Bronchial epithelial cell (primary cell): ENCODE data around the gene ZNF593OS. TPM values are rescaled to one million over a fixed set of nuclear protein-coding genes. Genes with fewer than 3 reads are reported as not detected.
A peak's percentile ranks its signal among the peaks of the same experiment; 100 is the strongest.

Source experiments
- DNase-seq: peaks from one replicate; pipeline ENCODE4 v3.0.0-alpha.2; 2010; ENCODE audit warnings: low read depth
- FAIRE-seq: peaks from 2 replicates; lab custom pipeline; 2011; peaks lifted over from hg19 to GRCh38; lab: Jason Lieb, UNC
- H3K27me3 ChIP-seq: 2 replicates; pipeline ENCODE4 v1.5.1; 2011; ENCODE audit warnings: low read length; ENCODE audit not compliant: control insufficient read depth, insufficient read depth
- H3K36me3 ChIP-seq: 2 replicates; pipeline ENCODE4 v1.5.1; 2011; ENCODE audit warnings: low read length; ENCODE audit not compliant: control insufficient read depth, insufficient read depth
- H3K4me3 ChIP-seq: 2 replicates; pipeline ENCODE4 v1.5.1; 2011; ENCODE audit warnings: mild to moderate bottlenecking, low read depth, low read length, control low read depth
- CTCF ChIP-seq: IDR thresholded peaks from 2 replicates; pipeline ENCODE4 v1.5.1; 2011; ENCODE audit warnings: mild to moderate bottlenecking, moderate library complexity, low read length, control low read depth, inconsistent platforms; ENCODE audit not compliant: insufficient read depth, severe bottlenecking
- total RNA-seq: library from RNA; depleted of rRNA; stranded (reverse); fragments of >200 nt; gene quantifications from 2 replicates; pipeline ENCODE4 v1.2.1, GENCODE V29; 2014

ZNF593OS gene
- total RNA-seq, 1 donor from 2014 or later: not detected

DNA sequence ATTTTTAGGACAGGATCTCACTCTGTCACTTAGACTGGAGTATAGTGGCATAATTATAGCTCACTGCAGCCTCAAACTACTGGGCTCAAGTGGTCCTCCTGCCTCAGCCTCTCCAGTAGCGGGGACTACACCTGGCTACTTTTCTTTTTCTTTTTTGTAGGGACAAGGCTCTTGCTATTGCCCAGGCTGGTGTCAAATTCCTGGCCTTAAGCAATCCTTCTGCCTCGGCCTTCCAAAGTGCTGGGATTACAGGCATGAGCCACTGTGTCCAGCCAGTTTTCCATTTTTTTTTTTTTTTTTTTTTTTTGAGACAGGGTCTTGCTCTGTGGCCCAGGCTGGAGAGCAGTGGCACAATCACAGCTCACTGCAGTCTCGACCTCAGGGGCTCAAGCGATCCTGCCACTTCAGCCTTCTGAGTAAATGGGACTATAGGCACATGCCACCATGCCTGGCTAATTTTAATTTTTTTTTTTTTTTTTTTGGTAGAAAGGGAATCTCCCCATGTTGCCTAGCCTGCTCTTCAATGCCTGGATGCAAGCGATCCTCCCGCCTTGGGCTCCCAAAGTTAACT, 41.8 kb upstream of the ZNF593OS start:
- H3K4me3 ChIP-seq: no peak overlapping the region
- no peaks in the 10 kb centered on the region for H3K36me3 ChIP-seq
- no peaks in the 10 kb centered on the region for H3K27me3 ChIP-seq
- FAIRE-seq: no peak
- TF ChIP-seq CTCF: no peak
- DNase-seq: no peak

DNA sequence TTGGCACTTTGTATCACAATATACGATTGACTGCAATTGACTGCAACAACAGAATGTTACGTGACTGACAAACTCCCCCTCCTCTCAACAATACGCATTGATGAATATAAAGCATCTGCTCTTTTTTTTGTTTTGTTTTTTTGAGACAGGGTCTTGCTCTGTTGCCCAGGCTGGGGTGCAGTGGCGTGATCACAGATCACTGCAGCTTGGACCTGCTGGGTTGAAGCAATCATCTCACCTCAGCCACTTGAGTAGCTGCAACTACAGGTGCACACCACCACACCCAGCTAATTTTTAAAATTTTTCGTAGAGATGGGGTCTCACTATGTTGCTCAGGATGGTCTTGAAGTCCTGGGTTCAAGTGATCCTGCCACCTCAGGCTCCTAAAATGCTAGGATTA, 41.1 kb upstream of the ZNF593OS start:
- no peak for TF ChIP-seq CTCF
- Histone ChIP-seq H3K36me3 (no peaks in the 10 kb centered on the region), H3K4me3 (no peak overlapping the region), H3K27me3 (no peaks in the 10 kb centered on the region)
- FAIRE-seq (no peak), DNase-seq (no peak)

GRCh38 chr1:26210147-26210870, 38.7 kb upstream of the ZNF593OS start:
- no peaks in the 10 kb centered on the region for H3K27me3 ChIP-seq
- FAIRE-seq: peak; percentile 97
- no peak for TF ChIP-seq CTCF

DNA sequence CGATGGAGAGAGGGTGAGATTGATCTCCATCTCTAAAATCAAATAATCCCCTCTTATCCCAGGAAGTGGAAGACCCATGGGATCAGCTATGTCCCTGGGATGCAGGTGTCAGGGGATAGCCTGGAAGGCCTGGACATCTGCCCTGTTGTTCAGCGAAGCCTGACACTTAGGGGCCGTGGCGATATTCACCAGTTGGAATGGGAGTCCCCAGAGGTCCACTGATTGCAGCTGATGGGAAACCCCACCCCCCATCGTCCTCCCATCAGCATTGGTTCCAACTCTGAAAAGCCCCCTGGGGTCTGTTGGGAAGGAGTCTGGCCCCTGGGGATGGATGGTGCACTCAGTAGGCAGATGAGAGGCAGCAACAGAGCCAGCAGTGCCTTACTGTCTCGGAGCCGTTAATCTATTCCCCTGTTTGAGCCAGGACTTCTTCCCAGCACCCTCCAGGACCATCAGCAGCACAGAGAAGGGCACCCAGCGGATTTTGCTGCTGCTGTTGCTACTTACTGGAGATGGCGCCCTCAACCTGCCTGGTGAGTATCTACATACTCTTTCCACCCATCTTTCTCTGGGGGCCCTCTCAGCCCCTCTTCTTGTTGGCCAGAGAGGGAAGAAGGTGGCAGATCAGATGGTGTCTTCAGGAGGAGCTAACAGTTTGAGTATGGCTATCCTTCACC, 32.1 kb upstream of the ZNF593OS start:
- H3K36me3 ChIP-seq: no peaks in the 10 kb centered on the region
- TF ChIP-seq CTCF: no peak
- DNase-seq: no peak
- no peak overlapping the region for H3K4me3 ChIP-seq
- H3K27me3 ChIP-seq: no peaks in the 10 kb centered on the region
- FAIRE-seq: no peak

More at GRCh38 chr1:26210147-26210870, 38.7 kb upstream of the ZNF593OS start:
- no peak overlapping the region for H3K4me3 ChIP-seq
- no peaks in the 10 kb centered on the region for H3K36me3 ChIP-seq
- no peak for DNase-seq

DNA sequence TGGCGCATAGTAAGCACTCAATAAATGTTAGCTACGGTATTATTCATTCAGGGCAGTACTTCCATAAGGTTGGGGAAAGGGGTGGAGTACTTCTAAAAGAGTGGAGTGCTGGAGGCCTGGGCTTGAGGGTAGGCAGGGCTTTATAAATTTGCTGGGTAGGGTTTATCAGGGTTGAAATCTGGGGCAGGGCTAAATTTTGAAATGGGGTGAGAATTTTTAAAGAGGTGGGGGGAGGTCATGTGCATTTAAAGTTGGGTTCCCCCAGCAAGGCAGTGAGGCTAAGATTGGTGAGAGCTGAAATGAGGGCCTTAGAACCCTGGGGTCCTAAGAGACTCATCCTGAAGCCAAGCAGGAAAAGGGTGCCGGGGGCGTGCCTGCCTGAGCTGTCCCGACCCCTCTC, 28.8 kb upstream of the ZNF593OS start:
- Histone ChIP-seq H3K27me3 (no peaks in the 10 kb centered on the region), H3K36me3 (no peaks in the 10 kb centered on the region), H3K4me3 (no peak overlapping the region)
- DNase-seq (no peak), FAIRE-seq (no peak)
- no peak for TF ChIP-seq CTCF
